HG03196 (cell line): ENCODE results near the gene CA5A.
"Not testable (repeated sequence)": the region's sequence is repeated elsewhere in the genome, so short reads cannot be mapped to it uniquely, and the experiment has no call there.

Experiments used
- ATAC-seq: cut with Tn5 transposase; IDR thresholded peaks from one replicate; pipeline ENCODE4 v1.9.1; 2021; ENCODE audit not compliant: unreplicated experiment

Gene CA5A

GRCh38 chr16:87949071-87949744 lies 12.9 kb upstream of the CA5A start:
- no peak for ATAC-seq

GRCh38 chr16:87948735-87949070 lies 12.4 kb upstream of the CA5A start:
- no peak for ATAC-seq

GRCh38 chr16:87948119-87948545 lies 11.8 kb upstream of the CA5A start:
- ATAC-seq, result no peak

GRCh38 chr16:87947356-87948118 lies 11.2 kb upstream of the CA5A start:
- no peak for ATAC-seq

GRCh38 chr16:87946596-87947347 lies 10.4 kb upstream of the CA5A start:
- no peak for ATAC-seq

GRCh38 chr16:87945351-87946042 lies 9.2 kb upstream of the CA5A start:
- no peak for ATAC-seq

- no peak for ATAC-seq
These were observed 6.4 kb upstream of the CA5A start for GRCh38 chr16:87942680-87943079.

- ATAC-seq, result no peak
These were observed 3.5 kb upstream of the CA5A start for GRCh38 chr16:87939562-87940423.

- no peak for ATAC-seq
These were observed 2.2 kb upstream of the CA5A start for GRCh38 chr16:87938412-87938949.

- ATAC-seq, result not testable (repeated sequence)
These were observed 858 bp upstream of the CA5A start for GRCh38 chr16:87937231-87937542.

GRCh38 chr16:87936016-87936374 lies 334 bp downstream of the CA5A start:
- not testable (repeated sequence) for ATAC-seq

- not testable (repeated sequence) for ATAC-seq
These were observed 1.4 kb downstream of the CA5A start for GRCh38 chr16:87934752-87935425.

GRCh38 chr16:87933140-87933495 lies 3.2 kb downstream of the CA5A start:
- no peak for ATAC-seq

GRCh38 chr16:87932475-87933139 lies 3.7 kb downstream of the CA5A start:
- not testable (repeated sequence) for ATAC-seq

GRCh38 chr16:87931504-87931903 lies 4.8 kb downstream of the CA5A start:
- ATAC-seq, result no peak

GRCh38 chr16:87930456-87930855 lies 5.9 kb downstream of the CA5A start:
- no peak for ATAC-seq

GRCh38 chr16:87929986-87930385 lies 6.3 kb downstream of the CA5A start:
- no peak for ATAC-seq

GRCh38 chr16:87927195-87927562 lies 9.2 kb downstream of the CA5A start:
- ATAC-seq, result no peak
